K562 (cell line): Measurements from ENCODE around the gene DRAXIN. TPM values are rescaled to one million over a fixed set of nuclear protein-coding genes. Genes with fewer than 3 reads are reported as not detected.
A peak's percentile ranks its signal among the peaks of the same experiment; 100 is the strongest.

ENCODE experiments used
- CSDE1 ChIP-seq, 2 experiments: fragments of 450-650 bp; IDR thresholded peaks; 2 replicates each; pipeline ENCODE4 v1.6.1; 2016; ENCODE audit warnings: mild to moderate bottlenecking in 1 of 2
- EP400 ChIP-seq: fragments of 450-650 bp; IDR thresholded peaks from 2 replicates; pipeline ENCODE4 v1.6.1; 2017; ENCODE audit warnings: antibody characterized with exemption, mild to moderate bottlenecking, moderate library complexity
- ETV5 ChIP-seq: sonication (generic); formaldehyde crosslinking; IDR thresholded peaks from 2 replicates; pipeline ENCODE4 v1.4.0; 2020; ENCODE audit warnings: low read depth, mild to moderate bottlenecking, missing genetic modification reagents
- HIVEP1 ChIP-seq: fragments of 250-450 bp; sonication (Bioruptor Pico); IDR thresholded peaks from 2 replicates; pipeline ENCODE4 v1.4.0; 2020; ENCODE audit warnings: mild to moderate bottlenecking
- ILF3 ChIP-seq: fragments of 450-650 bp; IDR thresholded peaks from 2 replicates; pipeline ENCODE4 v1.6.1; 2018; ENCODE audit warnings: antibody characterized with exemption, mild to moderate bottlenecking, moderate library complexity, borderline replicate concordance
- SNRNP70 ChIP-seq: fragments of 200-400 bp; formaldehyde crosslinking; optimal IDR thresholded peaks from 2 replicates; pipeline ENCODE3; 2017; ENCODE audit warnings: low read depth, low read length
- TCFL5 ChIP-seq: fragments of 250-450 bp; sonication (Bioruptor Pico); conservative IDR thresholded peaks from 2 replicates; pipeline ENCODE4 v1.6.1; 2021; ENCODE audit warnings: mild to moderate bottlenecking, moderate library complexity, matching md5 sums
- ZNF175 ChIP-seq: fragments of 200-800 bp; sonication (Bioruptor generic); IDR thresholded peaks from 2 replicates; pipeline ENCODE4 v1.6.1; 2016; ENCODE audit warnings: low read depth, mild to moderate bottlenecking, missing genetic modification characterization, missing compliant biosample characterization
- ZNF830 ChIP-seq: fragments of 250-450 bp; sonication (Bioruptor Pico); IDR thresholded peaks from 2 replicates; pipeline ENCODE4 v1.5.0; 2021; ENCODE audit warnings: mild to moderate bottlenecking
- polyA plus RNA-seq, 8 experiments: library from polyadenylated mRNA; depleted of rRNA in 4 of 8; stranded (reverse) in 5 of 8; unstranded in 3 of 8; fragments of >200 nt; fragmentation: Nextera tagmentation in 2 of 8; fragmentation: Illumina TruSeq in 1 of 8; extraction: Ambion mirVana in 2 of 8; extraction: Trizol in 1 of 8; gene quantifications; 2 replicates each; pipeline versions ENCODE4 v1.2.1 to v1.2.3, GENCODE V29; 2011 to 2014; ENCODE audit warnings: inconsistent platforms in 1 of 8, missing spikeins in 1 of 8
- total RNA-seq, 7 experiments: library from RNA; depleted of rRNA in 6 of 7; stranded (reverse); fragments of >200 nt in 6 of 7; fragmentation: Illumina TruSeq in 2 of 7; extraction: Trizol in 2 of 7; gene quantifications; 2 replicates each; pipeline versions ENCODE4 v1.2.1 to v1.2.3, GENCODE V29; 2011 to 2021; ENCODE audit warnings: low replicate concordance in 1 of 7
- TF ChIP-seq, protein P1 (sequence below): fragments of 450-650 bp; IDR thresholded peaks from 2 replicates; pipeline ENCODE4 v1.6.1; 2018; ENCODE audit not compliant: partially characterized antibody
- TF ChIP-seq, protein P2 (sequence below): fragments of 450-650 bp; IDR thresholded peaks from 2 replicates; pipeline ENCODE4 v1.6.1; 2016
- TF ChIP-seq, protein P3 (sequence below): fragments of 200-600 bp; sonication (generic); IDR thresholded peaks from one replicate; pipeline ENCODE4 v1.6.1; 2012; ENCODE audit warnings: mild to moderate bottlenecking, low read depth, low read length, inconsistent platforms

Gene DRAXIN
- total and polyA plus RNA-seq, 9 of the 15 experiments (the other 6 are each of a cell fraction or from before 2014, with no cell fraction given) = 0.01 to 0.04 (median 0.01) TPM; not detected in 6

DNA sequence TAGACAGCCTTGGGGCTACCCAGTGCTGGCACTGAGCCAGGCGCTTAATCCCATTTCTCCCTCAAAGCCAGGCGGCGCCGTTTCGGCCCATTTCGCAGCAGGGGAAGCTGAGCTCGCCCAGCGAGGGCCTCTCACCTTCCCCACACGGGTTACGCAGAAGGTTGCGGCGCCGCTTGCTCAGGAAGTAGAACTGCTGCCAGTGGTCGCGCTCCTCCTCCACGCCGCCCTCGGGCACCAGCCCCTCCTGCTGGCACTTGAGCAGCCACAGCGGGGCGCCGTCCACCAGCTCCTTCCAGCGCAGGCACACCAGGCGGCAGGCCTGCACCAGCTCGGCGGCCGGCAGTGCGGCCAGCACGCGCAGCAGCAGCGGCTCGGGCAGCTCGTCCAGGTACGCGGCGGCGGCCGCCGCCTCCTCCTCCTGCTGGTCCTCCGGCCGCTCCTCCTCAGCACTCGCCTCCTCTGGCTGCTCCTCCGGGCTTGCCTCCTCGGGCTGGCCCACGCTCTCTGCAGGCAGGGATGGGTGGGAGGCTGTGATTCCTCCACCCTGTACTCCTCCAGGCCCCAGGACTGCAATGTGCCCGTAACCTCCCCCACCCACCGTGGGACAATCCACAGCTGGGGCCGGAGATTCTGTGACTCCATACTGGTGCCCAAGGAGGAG, 41.0 kb upstream of the DRAXIN start (continued):
- TF ChIP-seq HIVEP1 (CRISPR knock-in tag) (peak; percentile 66; the same call in 1 of the 2 replicates), TCFL5 (CRISPR knock-in tag) (no peak), ILF3 (no peak; the same call in 1 of the 2 replicates), SNRNP70 (no peak), EP400 (no peak), ETV5 (CRISPR knock-in tag) (peak; percentile 86), ZNF175 (CRISPR knock-in tag) (no peak), CSDE1 (IDR thresholded peaks at IDR 0.05) (no peak), ZNF830 (CRISPR knock-in tag) (no peak)
- TF ChIP-seq, protein P1, sequence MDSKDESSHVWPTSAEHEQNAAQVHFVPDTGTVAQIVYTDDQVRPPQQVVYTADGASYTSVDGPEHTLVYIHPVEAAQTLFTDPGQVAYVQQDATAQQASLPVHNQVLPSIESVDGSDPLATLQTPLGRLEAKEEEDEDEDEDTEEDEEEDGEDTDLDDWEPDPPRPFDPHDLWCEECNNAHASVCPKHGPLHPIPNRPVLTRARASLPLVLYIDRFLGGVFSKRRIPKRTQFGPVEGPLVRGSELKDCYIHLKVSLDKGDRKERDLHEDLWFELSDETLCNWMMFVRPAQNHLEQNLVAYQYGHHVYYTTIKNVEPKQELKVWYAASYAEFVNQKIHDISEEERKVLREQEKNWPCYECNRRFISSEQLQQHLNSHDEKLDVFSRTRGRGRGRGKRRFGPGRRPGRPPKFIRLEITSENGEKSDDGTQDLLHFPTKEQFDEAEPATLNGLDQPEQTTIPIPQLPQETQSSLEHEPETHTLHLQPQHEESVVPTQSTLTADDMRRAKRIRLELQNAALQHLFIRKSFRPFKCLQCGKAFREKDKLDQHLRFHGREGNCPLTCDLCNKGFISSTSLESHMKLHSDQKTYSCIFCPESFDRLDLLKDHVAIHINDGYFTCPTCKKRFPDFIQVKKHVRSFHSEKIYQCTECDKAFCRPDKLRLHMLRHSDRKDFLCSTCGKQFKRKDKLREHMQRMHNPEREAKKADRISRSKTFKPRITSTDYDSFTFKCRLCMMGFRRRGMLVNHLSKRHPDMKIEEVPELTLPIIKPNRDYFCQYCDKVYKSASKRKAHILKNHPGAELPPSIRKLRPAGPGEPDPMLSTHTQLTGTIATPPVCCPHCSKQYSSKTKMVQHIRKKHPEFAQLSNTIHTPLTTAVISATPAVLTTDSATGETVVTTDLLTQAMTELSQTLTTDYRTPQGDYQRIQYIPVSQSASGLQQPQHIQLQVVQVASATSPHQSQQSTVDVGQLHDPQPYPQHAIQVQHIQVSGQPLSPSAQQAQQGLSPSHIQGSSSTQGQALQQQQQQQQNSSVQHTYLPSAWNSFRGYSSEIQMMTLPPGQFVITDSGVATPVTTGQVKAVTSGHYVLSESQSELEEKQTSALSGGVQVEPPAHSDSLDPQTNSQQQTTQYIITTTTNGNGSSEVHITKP = peak; percentile 76
- TF ChIP-seq, protein P2, sequence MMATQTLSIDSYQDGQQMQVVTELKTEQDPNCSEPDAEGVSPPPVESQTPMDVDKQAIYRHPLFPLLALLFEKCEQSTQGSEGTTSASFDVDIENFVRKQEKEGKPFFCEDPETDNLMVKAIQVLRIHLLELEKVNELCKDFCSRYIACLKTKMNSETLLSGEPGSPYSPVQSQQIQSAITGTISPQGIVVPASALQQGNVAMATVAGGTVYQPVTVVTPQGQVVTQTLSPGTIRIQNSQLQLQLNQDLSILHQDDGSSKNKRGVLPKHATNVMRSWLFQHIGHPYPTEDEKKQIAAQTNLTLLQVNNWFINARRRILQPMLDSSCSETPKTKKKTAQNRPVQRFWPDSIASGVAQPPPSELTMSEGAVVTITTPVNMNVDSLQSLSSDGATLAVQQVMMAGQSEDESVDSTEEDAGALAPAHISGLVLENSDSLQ = no peak
- TF ChIP-seq, protein P3, sequence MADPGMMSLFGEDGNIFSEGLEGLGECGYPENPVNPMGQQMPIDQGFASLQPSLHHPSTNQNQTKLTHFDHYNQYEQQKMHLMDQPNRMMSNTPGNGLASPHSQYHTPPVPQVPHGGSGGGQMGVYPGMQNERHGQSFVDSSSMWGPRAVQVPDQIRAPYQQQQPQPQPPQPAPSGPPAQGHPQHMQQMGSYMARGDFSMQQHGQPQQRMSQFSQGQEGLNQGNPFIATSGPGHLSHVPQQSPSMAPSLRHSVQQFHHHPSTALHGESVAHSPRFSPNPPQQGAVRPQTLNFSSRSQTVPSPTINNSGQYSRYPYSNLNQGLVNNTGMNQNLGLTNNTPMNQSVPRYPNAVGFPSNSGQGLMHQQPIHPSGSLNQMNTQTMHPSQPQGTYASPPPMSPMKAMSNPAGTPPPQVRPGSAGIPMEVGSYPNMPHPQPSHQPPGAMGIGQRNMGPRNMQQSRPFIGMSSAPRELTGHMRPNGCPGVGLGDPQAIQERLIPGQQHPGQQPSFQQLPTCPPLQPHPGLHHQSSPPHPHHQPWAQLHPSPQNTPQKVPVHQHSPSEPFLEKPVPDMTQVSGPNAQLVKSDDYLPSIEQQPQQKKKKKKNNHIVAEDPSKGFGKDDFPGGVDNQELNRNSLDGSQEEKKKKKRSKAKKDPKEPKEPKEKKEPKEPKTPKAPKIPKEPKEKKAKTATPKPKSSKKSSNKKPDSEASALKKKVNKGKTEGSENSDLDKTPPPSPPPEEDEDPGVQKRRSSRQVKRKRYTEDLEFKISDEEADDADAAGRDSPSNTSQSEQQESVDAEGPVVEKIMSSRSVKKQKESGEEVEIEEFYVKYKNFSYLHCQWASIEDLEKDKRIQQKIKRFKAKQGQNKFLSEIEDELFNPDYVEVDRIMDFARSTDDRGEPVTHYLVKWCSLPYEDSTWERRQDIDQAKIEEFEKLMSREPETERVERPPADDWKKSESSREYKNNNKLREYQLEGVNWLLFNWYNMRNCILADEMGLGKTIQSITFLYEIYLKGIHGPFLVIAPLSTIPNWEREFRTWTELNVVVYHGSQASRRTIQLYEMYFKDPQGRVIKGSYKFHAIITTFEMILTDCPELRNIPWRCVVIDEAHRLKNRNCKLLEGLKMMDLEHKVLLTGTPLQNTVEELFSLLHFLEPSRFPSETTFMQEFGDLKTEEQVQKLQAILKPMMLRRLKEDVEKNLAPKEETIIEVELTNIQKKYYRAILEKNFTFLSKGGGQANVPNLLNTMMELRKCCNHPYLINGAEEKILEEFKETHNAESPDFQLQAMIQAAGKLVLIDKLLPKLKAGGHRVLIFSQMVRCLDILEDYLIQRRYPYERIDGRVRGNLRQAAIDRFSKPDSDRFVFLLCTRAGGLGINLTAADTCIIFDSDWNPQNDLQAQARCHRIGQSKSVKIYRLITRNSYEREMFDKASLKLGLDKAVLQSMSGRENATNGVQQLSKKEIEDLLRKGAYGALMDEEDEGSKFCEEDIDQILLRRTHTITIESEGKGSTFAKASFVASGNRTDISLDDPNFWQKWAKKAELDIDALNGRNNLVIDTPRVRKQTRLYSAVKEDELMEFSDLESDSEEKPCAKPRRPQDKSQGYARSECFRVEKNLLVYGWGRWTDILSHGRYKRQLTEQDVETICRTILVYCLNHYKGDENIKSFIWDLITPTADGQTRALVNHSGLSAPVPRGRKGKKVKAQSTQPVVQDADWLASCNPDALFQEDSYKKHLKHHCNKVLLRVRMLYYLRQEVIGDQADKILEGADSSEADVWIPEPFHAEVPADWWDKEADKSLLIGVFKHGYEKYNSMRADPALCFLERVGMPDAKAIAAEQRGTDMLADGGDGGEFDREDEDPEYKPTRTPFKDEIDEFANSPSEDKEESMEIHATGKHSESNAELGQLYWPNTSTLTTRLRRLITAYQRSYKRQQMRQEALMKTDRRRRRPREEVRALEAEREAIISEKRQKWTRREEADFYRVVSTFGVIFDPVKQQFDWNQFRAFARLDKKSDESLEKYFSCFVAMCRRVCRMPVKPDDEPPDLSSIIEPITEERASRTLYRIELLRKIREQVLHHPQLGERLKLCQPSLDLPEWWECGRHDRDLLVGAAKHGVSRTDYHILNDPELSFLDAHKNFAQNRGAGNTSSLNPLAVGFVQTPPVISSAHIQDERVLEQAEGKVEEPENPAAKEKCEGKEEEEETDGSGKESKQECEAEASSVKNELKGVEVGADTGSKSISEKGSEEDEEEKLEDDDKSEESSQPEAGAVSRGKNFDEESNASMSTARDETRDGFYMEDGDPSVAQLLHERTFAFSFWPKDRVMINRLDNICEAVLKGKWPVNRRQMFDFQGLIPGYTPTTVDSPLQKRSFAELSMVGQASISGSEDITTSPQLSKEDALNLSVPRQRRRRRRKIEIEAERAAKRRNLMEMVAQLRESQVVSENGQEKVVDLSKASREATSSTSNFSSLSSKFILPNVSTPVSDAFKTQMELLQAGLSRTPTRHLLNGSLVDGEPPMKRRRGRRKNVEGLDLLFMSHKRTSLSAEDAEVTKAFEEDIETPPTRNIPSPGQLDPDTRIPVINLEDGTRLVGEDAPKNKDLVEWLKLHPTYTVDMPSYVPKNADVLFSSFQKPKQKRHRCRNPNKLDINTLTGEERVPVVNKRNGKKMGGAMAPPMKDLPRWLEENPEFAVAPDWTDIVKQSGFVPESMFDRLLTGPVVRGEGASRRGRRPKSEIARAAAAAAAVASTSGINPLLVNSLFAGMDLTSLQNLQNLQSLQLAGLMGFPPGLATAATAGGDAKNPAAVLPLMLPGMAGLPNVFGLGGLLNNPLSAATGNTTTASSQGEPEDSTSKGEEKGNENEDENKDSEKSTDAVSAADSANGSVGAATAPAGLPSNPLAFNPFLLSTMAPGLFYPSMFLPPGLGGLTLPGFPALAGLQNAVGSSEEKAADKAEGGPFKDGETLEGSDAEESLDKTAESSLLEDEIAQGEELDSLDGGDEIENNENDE = no peak
